OCI-LY1 (cell line): ENCODE results near the gene ADCK1.

Source experiments
- H2AFZ ChIP-seq: fragments of 200-600 bp; sonication (generic), shearing (Covaris generic); 2 replicates; pipeline ENCODE4 v1.6.0; 2014; ENCODE audit warnings: antibody characterized with exemption, mild to moderate bottlenecking, low read length
- H3F3A ChIP-seq: fragments of 200-600 bp; sonication (generic), shearing (Covaris generic); 2 replicates; pipeline ENCODE4 v1.6.0; 2014; ENCODE audit warnings: mild to moderate bottlenecking, antibody characterized with exemption, low read length, moderate library complexity; ENCODE audit not compliant: insufficient read depth
- H3K27ac ChIP-seq: fragments of 200-600 bp; sonication (generic); 2 replicates; pipeline ENCODE4 v1.5.1; 2014; ENCODE audit warnings: low read length, mixed run types, mild to moderate bottlenecking, low read depth; ENCODE audit not compliant: poor library complexity, severe bottlenecking
- H3K27me3 ChIP-seq: fragments of 200-600 bp; sonication (generic); 2 replicates; pipeline ENCODE4 v1.6.0; 2014; ENCODE audit warnings: antibody characterized with exemption, mild to moderate bottlenecking, low read length, moderate library complexity; ENCODE audit not compliant: insufficient read depth
- H3K36me3 ChIP-seq: fragments of 200-600 bp; sonication (generic); 2 replicates; pipeline ENCODE4 v1.6.1; 2014; ENCODE audit warnings: mild to moderate bottlenecking, antibody characterized with exemption, low read length, moderate library complexity, mixed read lengths; ENCODE audit not compliant: insufficient read depth
- H3K4me1 ChIP-seq: fragments of 200-600 bp; sonication (generic); 2 replicates; pipeline ENCODE4 v1.5.1; 2014; ENCODE audit warnings: mild to moderate bottlenecking, low read length, moderate library complexity; ENCODE audit not compliant: insufficient read depth, severe bottlenecking
- H3K4me2 ChIP-seq: fragments of 200-600 bp; sonication (generic), shearing (Covaris generic); 2 replicates; pipeline ENCODE4 v1.6.1; 2014; ENCODE audit warnings: low read length
- H3K4me3 ChIP-seq: fragments of 200-600 bp; sonication (generic); 2 replicates; pipeline ENCODE4 v1.5.1; 2014; ENCODE audit warnings: low read length, low read depth, mild to moderate bottlenecking, mixed read lengths; ENCODE audit not compliant: poor library complexity, severe bottlenecking
- H3K79me2 ChIP-seq: fragments of 200-600 bp; shearing (Covaris generic); 2 replicates; pipeline ENCODE4 v1.6.1; 2016; ENCODE audit warnings: mixed run types, low read length, mixed read lengths; ENCODE audit not compliant: insufficient read depth
- H3K9ac ChIP-seq: fragments of 200-600 bp; sonication (generic), shearing (Covaris generic); 2 replicates; pipeline ENCODE4 v1.6.1; 2014; ENCODE audit warnings: mild to moderate bottlenecking, low read length, mixed read lengths
- H3K9me2 ChIP-seq: fragments of 200-600 bp; sonication (generic), shearing (Covaris generic); 2 replicates; pipeline ENCODE4 v1.6.1; 2014; ENCODE audit warnings: low read depth, mild to moderate bottlenecking, low read length, mixed read lengths
- H3K9me3 ChIP-seq: fragments of 200-600 bp; shearing (Covaris generic); 2 replicates; pipeline ENCODE4 v1.6.1; 2014; ENCODE audit warnings: low read length, mixed read lengths
- H4K20me1 ChIP-seq: fragments of 200-600 bp; sonication (generic), shearing (Covaris generic); 2 replicates; pipeline ENCODE4 v1.6.0; 2016; ENCODE audit warnings: mild to moderate bottlenecking, low read length; ENCODE audit not compliant: insufficient read depth
- EZH2 ChIP-seq: fragments of 200-600 bp; sonication (generic), shearing (Covaris generic); IDR thresholded peaks from 2 replicates; pipeline ENCODE4 v1.8.0; 2017; ENCODE audit warnings: borderline replicate concordance, mixed run types, mild to moderate bottlenecking, antibody characterized with exemption, low read length, moderate library complexity, mixed read lengths
- TF ChIP-seq, protein P1 (sequence below): fragments of 200-600 bp; sonication (generic), shearing (Covaris generic); IDR thresholded peaks from 2 replicates; pipeline ENCODE4 v1.5.1; 2017; ENCODE audit warnings: mild to moderate bottlenecking, antibody characterized with exemption, low read length, moderate library complexity, mixed read lengths

ADCK1 gene

DNA sequence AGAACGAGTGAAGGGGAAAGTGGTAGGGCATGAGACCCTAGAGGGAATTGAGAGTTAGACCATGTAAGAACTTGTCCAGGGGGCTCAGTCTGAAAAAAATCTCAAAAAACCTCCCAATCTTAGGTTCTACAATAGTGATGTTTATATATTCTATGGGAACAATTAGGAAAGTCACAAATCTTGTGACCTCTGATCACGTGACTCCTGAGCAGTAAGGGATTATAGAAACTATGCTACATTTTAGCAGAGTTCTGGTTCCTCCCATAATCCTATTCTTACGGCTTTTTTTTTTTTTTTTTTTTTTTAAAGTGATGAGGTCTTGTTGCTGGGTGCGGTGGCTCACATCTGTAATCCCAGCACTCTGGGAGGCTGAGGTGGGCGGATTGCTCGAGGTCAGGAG lies 5.8 kb downstream of the ADCK1 start:
- Histone ChIP-seq H3K9ac (no peak overlapping the region), H3K79me2 (no peaks in the 10 kb centered on the region), H3K27ac (no peak overlapping the region), H3K27me3 (no peaks in the 10 kb centered on the region), H3K4me1 (peaks cover 6% of the 10 kb centered on the region), H3K4me2 (no peak overlapping the region), H3K36me3 (no peaks in the 10 kb centered on the region), H3K4me3 (no peak overlapping the region), H4K20me1 (no peaks in the 10 kb centered on the region), H3F3A (no peaks in the 10 kb centered on the region), H3K9me3 (no peaks in the 10 kb centered on the region), H2AFZ (no peak overlapping the region), H3K9me2 (no peaks in the 10 kb centered on the region)
- no peak for TF ChIP-seq EZH2
- TF ChIP-seq, protein P1, sequence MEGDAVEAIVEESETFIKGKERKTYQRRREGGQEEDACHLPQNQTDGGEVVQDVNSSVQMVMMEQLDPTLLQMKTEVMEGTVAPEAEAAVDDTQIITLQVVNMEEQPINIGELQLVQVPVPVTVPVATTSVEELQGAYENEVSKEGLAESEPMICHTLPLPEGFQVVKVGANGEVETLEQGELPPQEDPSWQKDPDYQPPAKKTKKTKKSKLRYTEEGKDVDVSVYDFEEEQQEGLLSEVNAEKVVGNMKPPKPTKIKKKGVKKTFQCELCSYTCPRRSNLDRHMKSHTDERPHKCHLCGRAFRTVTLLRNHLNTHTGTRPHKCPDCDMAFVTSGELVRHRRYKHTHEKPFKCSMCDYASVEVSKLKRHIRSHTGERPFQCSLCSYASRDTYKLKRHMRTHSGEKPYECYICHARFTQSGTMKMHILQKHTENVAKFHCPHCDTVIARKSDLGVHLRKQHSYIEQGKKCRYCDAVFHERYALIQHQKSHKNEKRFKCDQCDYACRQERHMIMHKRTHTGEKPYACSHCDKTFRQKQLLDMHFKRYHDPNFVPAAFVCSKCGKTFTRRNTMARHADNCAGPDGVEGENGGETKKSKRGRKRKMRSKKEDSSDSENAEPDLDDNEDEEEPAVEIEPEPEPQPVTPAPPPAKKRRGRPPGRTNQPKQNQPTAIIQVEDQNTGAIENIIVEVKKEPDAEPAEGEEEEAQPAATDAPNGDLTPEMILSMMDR, result no peak

- Histone ChIP-seq H3K4me3 (no peak overlapping the region), H3K4me2 (no peak overlapping the region), H3F3A (no peaks in the 10 kb centered on the region), H2AFZ (no peak overlapping the region), H4K20me1 (no peaks in the 10 kb centered on the region), H3K4me1 (no peaks in the 10 kb centered on the region), H3K9ac (no peak overlapping the region), H3K27ac (no peak overlapping the region), H3K27me3 (no peaks in the 10 kb centered on the region), H3K79me2 (no peaks in the 10 kb centered on the region), H3K9me3 (no peaks in the 10 kb centered on the region), H3K9me2 (no peaks in the 10 kb centered on the region), H3K36me3 (no peaks in the 10 kb centered on the region)
- TF ChIP-seq, protein P1, result no peak
- TF ChIP-seq EZH2, result no peak
These were observed 8.3 kb downstream of the ADCK1 start for GRCh38 chr14:77808250-77808649.

DNA sequence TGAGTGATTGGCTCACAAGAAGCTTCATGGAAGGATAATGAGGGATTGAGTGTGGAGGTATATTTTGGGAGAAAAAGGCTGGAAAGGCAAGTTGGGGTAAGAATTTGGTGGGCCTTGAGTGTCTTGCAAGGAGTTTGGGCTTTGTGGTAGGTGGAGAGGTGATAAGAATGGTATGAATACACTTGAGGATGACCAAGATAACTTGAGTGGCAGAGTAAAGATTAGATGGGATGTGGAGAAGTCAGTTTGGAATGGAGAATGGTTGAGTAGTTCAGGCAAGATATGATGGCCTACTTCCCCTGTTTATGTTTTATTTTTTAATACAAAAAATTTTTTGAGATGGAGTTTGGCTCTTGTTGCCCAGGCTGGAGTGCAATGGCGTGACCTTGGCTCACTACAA lies 9.1 kb downstream of the ADCK1 start:
- Histone ChIP-seq H3K9me2 (no peaks in the 10 kb centered on the region), H3K79me2 (no peaks in the 10 kb centered on the region), H4K20me1 (no peaks in the 10 kb centered on the region), H3K4me3 (no peak overlapping the region), H3K4me1 (no peaks in the 10 kb centered on the region), H3K9ac (no peak overlapping the region), H3K4me2 (no peak overlapping the region), H3K36me3 (no peaks in the 10 kb centered on the region), H3F3A (no peaks in the 10 kb centered on the region), H3K27ac (no peak overlapping the region), H3K9me3 (no peaks in the 10 kb centered on the region), H3K27me3 (no peaks in the 10 kb centered on the region), H2AFZ (no peak overlapping the region)
- TF ChIP-seq EZH2, result no peak
- TF ChIP-seq, protein P1, result no peak
